NCI-H128 (cell line): ENCODE data around the gene ATP1B1.
"Not testable (repeated sequence)": the region's sequence is repeated elsewhere in the genome, so short reads cannot be mapped to it uniquely, and the experiment has no call there.

Experiments used
- DNase-seq: peaks from one replicate; lab custom pipeline; 2025; ENCODE audit not compliant: unreplicated experiment; lab: John Stamatoyannopoulos, UW

The ATP1B1 gene

GRCh38 chr1:169141356-169141755 is 34.9 kb downstream of the ATP1B1 start:
- DNase-seq: no peak

- DNase-seq: no peak
Measured at GRCh38 chr1:169142129-169142528, 35.6 kb downstream of the ATP1B1 start.

GRCh38 chr1:169143346-169143745 is 36.9 kb downstream of the ATP1B1 start:
- no peak for DNase-seq

- DNase-seq: no peak
Measured at GRCh38 chr1:169143984-169144383, 37.5 kb downstream of the ATP1B1 start.

GRCh38 chr1:169144941-169145626 is 38.6 kb downstream of the ATP1B1 start:
- DNase-seq: no peak

GRCh38 chr1:169146576-169147214 is 40.2 kb downstream of the ATP1B1 start:
- no peak for DNase-seq

- no peak for DNase-seq
Measured at GRCh38 chr1:169148472-169149252, 42.2 kb downstream of the ATP1B1 start.

- DNase-seq: no peak
Measured at GRCh38 chr1:169149555-169150286, 43.2 kb downstream of the ATP1B1 start.

GRCh38 chr1:169150641-169151337 is 44.3 kb downstream of the ATP1B1 start:
- no peak for DNase-seq

GRCh38 chr1:169151338-169151837 is 44.9 kb downstream of the ATP1B1 start:
- DNase-seq: no peak

GRCh38 chr1:169155675-169156074 is 49.2 kb downstream of the ATP1B1 start:
- no peak for DNase-seq

GRCh38 chr1:169156580-169156979 is 50.1 kb downstream of the ATP1B1 start:
- no peak for DNase-seq

- DNase-seq: no peak
Measured at GRCh38 chr1:169160845-169161495, 54.5 kb downstream of the ATP1B1 start.

GRCh38 chr1:169161496-169162194 is 55.2 kb downstream of the ATP1B1 start:
- DNase-seq: no peak

- DNase-seq: no peak
Measured at GRCh38 chr1:169163059-169163458, 56.6 kb downstream of the ATP1B1 start.

GRCh38 chr1:169175461-169175860 is 69.0 kb downstream of the ATP1B1 start:
- DNase-seq: no peak

GRCh38 chr1:169179431-169179830 is 72.9 kb downstream of the ATP1B1 start:
- DNase-seq: not testable (repeated sequence)

- no peak for DNase-seq
Measured at GRCh38 chr1:169180174-169180573, 73.7 kb downstream of the ATP1B1 start.
